IMR-90 (cell line): ENCODE results near the gene ZNF574. TPM values are rescaled to one million over a fixed set of nuclear protein-coding genes. Genes with fewer than 3 reads are reported as not detected.

ENCODE experiments used
- ATAC-seq: fragments of 200-7000 bp; cut with Tn5 transposase; 2 replicates; pipeline ENCODE4 v1.9.1; 2020; ENCODE audit warnings: low read depth, mild to moderate bottlenecking, moderate library complexity
- BruUV-seq: library from RNA; stranded (reverse); fragments of 400-500 nt; replicated peaks from 2 replicates; lab custom pipeline; 2021; lab: Mats Ljungman, UMichigan
- CTCF ChIA-PET: fragments of 300-600 bp; formaldehyde crosslinking; extraction: SDS; loops from one replicate; lab custom pipeline; 2021; ENCODE audit warnings: antibody characterized with exemption; lab: Yijun Ruan, JAX
- POLR2A ChIA-PET: fragments of 300-600 bp; sonication (Branson Sonifier 250); formaldehyde crosslinking; loops from one replicate; lab custom pipeline; 2022; ENCODE audit warnings: antibody characterized with exemption; ENCODE audit not compliant: unreplicated experiment; lab: Charles Lee
- DNase-seq: peaks from one replicate; pipeline ENCODE4 v3.0.0; 2013
- H2AFZ ChIP-seq: replicated peaks from 2 replicates; pipeline ENCODE3; 2013; ENCODE audit warnings: low read length, mild to moderate bottlenecking; ENCODE audit not compliant: poor library complexity
- H2AK5ac ChIP-seq: 2 replicates; pipeline ENCODE4 v1.6.1; 2013; ENCODE audit warnings: low read depth, low read length, inconsistent platforms
- H2AK9ac ChIP-seq: replicated peaks from 2 replicates; pipeline ENCODE3; 2013; ENCODE audit warnings: mild to moderate bottlenecking, low read depth, low read length, moderate library complexity; ENCODE audit not compliant: poor library complexity
- H2BK120ac ChIP-seq: 2 replicates; pipeline ENCODE4 v1.6.1; 2013; ENCODE audit warnings: low read depth, low read length, inconsistent platforms
- H2BK15ac ChIP-seq: 3 replicates; pipeline ENCODE4 v1.6.1; 2013; ENCODE audit warnings: low read depth, low read length, inconsistent platforms
- H2BK20ac ChIP-seq: 2 replicates; pipeline ENCODE4 v1.6.1; 2013; ENCODE audit warnings: low read depth, mild to moderate bottlenecking, inconsistent platforms, low read length, moderate library complexity
- H2BK5ac ChIP-seq: 2 replicates; pipeline ENCODE4 v1.6.1; 2013; ENCODE audit warnings: mild to moderate bottlenecking, low read depth, low read length, inconsistent platforms; ENCODE audit not compliant: poor library complexity, severe bottlenecking
- H3K14ac ChIP-seq: replicated peaks from 2 replicates; pipeline ENCODE4 v1.6.1; 2013; ENCODE audit warnings: low read depth, low read length, inconsistent platforms
- H3K18ac ChIP-seq: 2 replicates; pipeline ENCODE4 v1.6.1; 2013; ENCODE audit warnings: low read depth, low read length, control low read depth
- H3K23ac ChIP-seq: 2 replicates; pipeline ENCODE4 v1.6.1; 2013; ENCODE audit warnings: low read depth, low read length, inconsistent platforms
- H3K27ac ChIP-seq: 2 replicates; pipeline ENCODE4 v1.5.1; 2013; ENCODE audit warnings: mild to moderate bottlenecking, control low read depth, low read length; ENCODE audit not compliant: insufficient read depth
- H3K27me3 ChIP-seq: 2 replicates; pipeline ENCODE4 v1.6.1; 2013; ENCODE audit warnings: low read length; ENCODE audit not compliant: control insufficient read depth, insufficient read depth
- H3K36me3 ChIP-seq: 2 replicates; pipeline ENCODE4 v1.6.1; 2013; ENCODE audit warnings: low read length, mixed read lengths; ENCODE audit not compliant: control insufficient read depth, insufficient read depth
- H3K4ac ChIP-seq: 2 replicates; pipeline ENCODE4 v1.6.1; 2013; ENCODE audit warnings: low read depth, low read length, inconsistent platforms
- H3K4me1 ChIP-seq: 2 replicates; pipeline ENCODE4 v1.6.1; 2013; ENCODE audit warnings: low read length, mixed read lengths; ENCODE audit not compliant: control insufficient read depth, insufficient read depth
- H3K4me2 ChIP-seq: 2 replicates; pipeline ENCODE4 v1.6.1; 2013; ENCODE audit warnings: low read depth, mild to moderate bottlenecking, control low read depth, low read length, moderate library complexity
- H3K4me3 ChIP-seq: 2 replicates; pipeline ENCODE4 v1.5.1; 2013; ENCODE audit warnings: low read depth, mild to moderate bottlenecking, control low read depth, low read length, moderate library complexity; ENCODE audit not compliant: insufficient read depth
- H3K56ac ChIP-seq: 2 replicates; pipeline ENCODE4 v1.6.1; 2013; ENCODE audit warnings: low read length, inconsistent platforms; ENCODE audit not compliant: insufficient read depth; ENCODE audit errors: extremely low read depth
- H3K79me1 ChIP-seq, 2 experiments: 2 replicates each; pipeline ENCODE4 v1.6.1; 2013; ENCODE audit warnings: low read length in 2 of 2, inconsistent platforms in 1 of 2, low read depth in 1 of 2
- H3K9ac ChIP-seq: 2 replicates; pipeline ENCODE4 v1.6.1; 2013; ENCODE audit warnings: low read depth, low read length, control low read depth
- H3K9me1 ChIP-seq: 2 replicates; pipeline ENCODE4 v1.6.1; 2013; ENCODE audit warnings: low read length, inconsistent platforms; ENCODE audit not compliant: insufficient read depth
- H3K9me3 ChIP-seq: 2 replicates; pipeline ENCODE4 v1.6.1; 2013; ENCODE audit warnings: low read length; ENCODE audit not compliant: control insufficient read depth, insufficient read depth
- H4K20me1 ChIP-seq: 2 replicates; pipeline ENCODE4 v1.6.1; 2013; ENCODE audit warnings: low read length, inconsistent platforms; ENCODE audit not compliant: insufficient read depth
- H4K5ac ChIP-seq: 2 replicates; pipeline ENCODE4 v1.6.1; 2013; ENCODE audit warnings: mild to moderate bottlenecking, low read depth, low read length, control low read depth
- H4K8ac ChIP-seq, 2 experiments: 2 replicates each; pipeline ENCODE4 v1.6.1; 2013; ENCODE audit warnings: low read depth in 2 of 2, low read length in 2 of 2, control low read depth in 1 of 2, inconsistent platforms in 1 of 2
- H4K91ac ChIP-seq: 2 replicates; pipeline ENCODE4 v1.6.1; 2013; ENCODE audit warnings: low read depth, low read length, inconsistent platforms; ENCODE audit not compliant: insufficient read depth
- CEBPB ChIP-seq: IDR thresholded peaks from 2 replicates; pipeline ENCODE4 v1.6.1; 2012; ENCODE audit warnings: low read depth, low read length, improper control_type of control experiment
- FOS ChIP-seq: fragments of 150-350 bp; IDR thresholded peaks from 2 replicates; pipeline ENCODE4 v1.6.1; 2016; ENCODE audit warnings: low read depth, low read length
- MAZ ChIP-seq: IDR thresholded peaks from 2 replicates; pipeline ENCODE4 v1.6.1; 2012; ENCODE audit warnings: low read depth, mild to moderate bottlenecking, low read length, improper control_type of control experiment, moderate library complexity, borderline replicate concordance
- MXI1 ChIP-seq: IDR thresholded peaks from 2 replicates; pipeline ENCODE4 v1.6.1; 2012; ENCODE audit warnings: low read depth, mild to moderate bottlenecking, low read length, moderate library complexity, borderline replicate concordance
- RCOR1 ChIP-seq: IDR thresholded peaks from 2 replicates; pipeline ENCODE4 v1.6.1; 2012; ENCODE audit warnings: mild to moderate bottlenecking, low read length, improper control_type of control experiment; ENCODE audit not compliant: insufficient replicate concordance
- WGBS, 2 experiments: methylation state at CpG; one replicate each; pipeline versions ENCODE4 v1.1.5 to v1.1.7; 2013; ENCODE audit warnings: missing lambda C conversion rate in 2 of 2; ENCODE audit not compliant: insufficient read length in 1 of 2; ENCODE audit errors: extremely low coverage in 2 of 2; 5-methylcytosine and 5-hydroxymethylcytosine counted together
- dilution Hi-C: fragments of 300-500 bp; cut with HindIII; formaldehyde crosslinking; loops from one replicate; pipeline ENCODE4 v1.14.3; 2018; ENCODE audit warnings: low sequenced_read_pairs; ENCODE audit not compliant: unreplicated experiment
- in situ Hi-C: fragments of 300-500 bp; cut with MboI; formaldehyde crosslinking; loops from 3 replicates; pipeline ENCODE4 v1.14.3; 2019; ENCODE audit warnings: low sequenced_read_pairs, inconsistent platforms, mixed read lengths
- intact Hi-C: fragments of 100-400 bp; cut with micrococcal nuclease; formaldehyde crosslinking; loops from 2 replicates; pipeline ENCODE4 v1.10.0; 2022
- polyA plus RNA-seq, 3 experiments: library from polyadenylated mRNA; depleted of rRNA; stranded (reverse); fragments of >200 nt; gene quantifications; 2 replicates each; pipeline ENCODE4 v1.2.3, GENCODE V29; 2012; ENCODE audit warnings: low replicate concordance in 1 of 3
- total RNA-seq: library from RNA; depleted of rRNA; stranded (reverse); fragments of >200 nt; gene quantifications from 2 replicates; pipeline ENCODE4 v1.2.3, GENCODE V29; 2012

The ZNF574 gene
- total and polyA plus RNA-seq, 2 of the 4 experiments (the other 2 are of a cell fraction): 8.1 to 14.1 TPM

DNA sequence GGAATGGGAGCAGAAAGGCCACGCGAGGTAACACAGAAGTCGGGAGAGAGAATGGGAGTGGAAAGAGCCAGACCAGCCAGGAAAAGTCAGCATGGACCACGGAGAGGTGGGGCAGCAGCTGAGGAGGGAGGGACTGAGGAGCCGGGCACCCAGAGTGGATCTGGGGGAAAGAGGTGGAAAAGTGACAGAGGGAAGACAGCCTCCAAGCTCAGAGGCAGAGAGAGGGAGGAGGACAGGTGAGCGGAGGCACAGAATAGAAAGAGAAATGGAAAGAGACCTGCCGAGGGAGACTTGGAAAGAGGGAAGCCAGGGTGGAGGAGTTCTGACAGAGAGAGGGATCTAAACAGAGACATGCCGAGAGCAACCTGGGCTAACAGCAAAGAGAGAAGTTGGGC lies 7.6 kb upstream of the ZNF574 start:
- no peaks in the 10 kb centered on the region for H3K4me1 ChIP-seq
- H3K4me2 ChIP-seq: no peak overlapping the region
- H3K14ac ChIP-seq: no peak overlapping the region
- H3K36me3 ChIP-seq: no peaks in the 10 kb centered on the region
- H2BK120ac ChIP-seq: no peak overlapping the region
- intact Hi-C loops (no loop called here), dilution Hi-C loops (no loop called here), in situ Hi-C loops (no loop called here)
- no peak overlapping the region for H2BK5ac ChIP-seq
- H4K8ac ChIP-seq: no peak overlapping the region
- ChIA-PET CTCF (no interaction called here), POLR2A (no interaction called here)
- TF ChIP-seq FOS: no peak
- TF ChIP-seq MAZ: no peak
- no peak for TF ChIP-seq CEBPB
- TF ChIP-seq MXI1: no peak
- no peak for TF ChIP-seq RCOR1
- no peak overlapping the region for H3K9ac ChIP-seq
- no peak overlapping the region for H2BK20ac ChIP-seq
- H3K18ac ChIP-seq: no peak overlapping the region
- no peaks in the 10 kb centered on the region for H4K20me1 ChIP-seq
- no peak for DNase-seq
- WGBS, 2 experiments: 35% methylated on average over 2 of the region's 8 CpGs; no CpG with 5 or more reads in 1 of the 2 experiments
- H2BK15ac ChIP-seq: no peak overlapping the region
- H2AK9ac ChIP-seq: no peak overlapping the region
- no peak overlapping the region for H3K27ac ChIP-seq
- H4K91ac ChIP-seq: no peak overlapping the region
- no peak overlapping the region for H3K4me3 ChIP-seq
- no peaks in the 10 kb centered on the region for H3K9me1 ChIP-seq
- H3K79me1 ChIP-seq: no peaks in the 10 kb centered on the region
- no peak overlapping the region for H3K56ac ChIP-seq
- H3K9me3 ChIP-seq: no peaks in the 10 kb centered on the region
- no peak overlapping the region for H3K23ac ChIP-seq
- no TSS peak for BruUV-seq
- H3K27me3 ChIP-seq: peaks cover 62% of the 10 kb centered on the region
- H4K5ac ChIP-seq: no peak overlapping the region
- no peak overlapping the region for H2AFZ ChIP-seq
- no peak overlapping the region for H2AK5ac ChIP-seq
- ATAC-seq: no peak
- no peak overlapping the region for H3K4ac ChIP-seq
